HG02763 (cell line): ENCODE results near the gene DXO.

Experiments used
- ATAC-seq: cut with Tn5 transposase; IDR thresholded peaks from one replicate; pipeline ENCODE4 v1.9.1; 2021; ENCODE audit warnings: mild to moderate bottlenecking, moderate library complexity; ENCODE audit not compliant: unreplicated experiment

The DXO gene

DNA sequence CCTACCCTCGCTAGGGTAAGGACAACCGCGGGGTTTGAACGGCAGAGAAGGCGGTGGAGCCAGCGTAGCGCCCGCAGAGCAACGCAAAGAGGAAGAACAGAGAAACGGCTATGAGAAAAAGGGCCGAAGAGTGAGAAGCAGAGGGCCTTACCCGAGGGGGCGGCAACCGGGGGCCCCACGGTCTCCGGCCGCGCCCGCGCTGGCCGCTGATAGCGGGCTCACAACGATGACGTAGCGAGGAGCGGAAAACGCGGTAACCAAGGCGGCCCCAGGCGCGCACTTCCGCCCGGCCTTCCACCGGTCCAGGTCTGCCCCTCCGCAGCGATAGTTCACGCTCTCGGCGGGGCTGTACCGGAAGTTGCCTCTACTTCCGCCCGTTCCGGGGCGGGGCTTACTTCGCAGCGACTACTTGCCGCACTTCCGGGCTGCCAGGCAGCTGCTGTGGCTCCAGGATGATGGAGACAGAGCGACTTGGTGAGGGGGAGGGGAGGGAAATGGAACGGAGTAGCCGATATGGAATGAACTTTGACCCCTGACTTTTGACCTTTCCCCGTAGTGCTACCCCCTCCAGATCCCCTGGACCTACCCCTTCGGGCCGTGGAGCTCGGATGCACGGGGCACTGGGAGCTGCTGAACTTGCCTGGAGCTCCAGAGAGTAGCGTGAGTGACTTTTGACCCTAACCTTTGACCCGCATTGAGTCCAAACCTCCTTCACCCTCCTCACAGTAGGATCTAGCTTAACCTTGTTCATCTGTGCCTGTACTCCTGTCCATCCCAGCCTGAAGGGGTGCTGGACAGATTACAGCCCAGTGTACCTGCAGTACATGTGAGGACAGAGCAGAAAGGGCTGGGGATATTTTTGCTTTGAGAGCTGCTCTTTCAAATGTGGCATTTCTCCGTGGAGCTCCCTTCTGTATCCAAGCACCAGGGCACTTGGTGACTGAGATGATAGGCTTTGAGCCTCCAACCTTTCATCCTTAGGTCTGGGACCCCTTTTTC is 12.9 kb downstream of the DXO start, which contains the start of the genes NELFE and SKIC2:
Gene NELFE (minus strand): TSS at position 231 of the 999 bp plus-strand sequence. CDS start 525 bp downstream, outside the sequence.
Gene SKIC2 (plus strand): TSS at position 435 of the 999 bp plus-strand sequence. CDS start 18 bp downstream, at position 453.
- peak; percentile 98 for ATAC-seq

DNA sequence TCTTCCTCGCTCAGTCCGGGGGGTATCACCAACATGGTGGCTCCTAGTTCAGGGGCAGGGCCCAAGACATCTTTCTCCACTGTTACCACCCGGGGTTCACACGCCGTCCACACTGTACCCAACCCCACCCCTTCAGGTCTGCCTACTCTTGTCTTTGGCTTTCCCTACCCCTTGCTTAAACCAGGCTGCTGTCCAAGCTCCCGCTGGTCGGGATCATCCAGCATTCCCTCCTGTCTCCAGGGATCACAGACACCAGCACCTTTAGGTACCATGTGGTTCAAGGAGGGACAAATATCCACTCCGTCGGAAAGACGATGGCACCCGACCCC is 13.6 kb downstream of the DXO start:
- peak; percentile 2 for ATAC-seq

DNA sequence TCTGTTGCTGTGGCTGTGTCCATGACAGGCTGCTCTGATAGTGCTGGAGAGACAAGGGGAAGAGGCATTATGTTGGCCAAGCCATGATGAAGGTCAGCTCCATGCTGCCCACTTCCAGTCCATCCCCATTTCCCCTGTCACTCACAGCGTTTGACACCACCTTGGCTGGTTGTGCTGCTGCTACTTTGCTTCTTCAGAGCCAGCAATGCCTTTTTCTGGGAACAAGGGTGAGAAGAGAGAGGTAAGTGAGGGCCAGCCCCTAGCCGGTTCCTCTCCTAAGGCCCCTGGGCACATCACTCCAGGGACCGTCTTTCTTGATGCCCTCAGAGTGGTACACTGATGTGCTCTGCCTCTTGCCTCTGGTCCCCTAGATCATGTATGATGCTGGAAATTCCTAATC is 15.1 kb downstream of the DXO start:
- no peak for ATAC-seq

DNA sequence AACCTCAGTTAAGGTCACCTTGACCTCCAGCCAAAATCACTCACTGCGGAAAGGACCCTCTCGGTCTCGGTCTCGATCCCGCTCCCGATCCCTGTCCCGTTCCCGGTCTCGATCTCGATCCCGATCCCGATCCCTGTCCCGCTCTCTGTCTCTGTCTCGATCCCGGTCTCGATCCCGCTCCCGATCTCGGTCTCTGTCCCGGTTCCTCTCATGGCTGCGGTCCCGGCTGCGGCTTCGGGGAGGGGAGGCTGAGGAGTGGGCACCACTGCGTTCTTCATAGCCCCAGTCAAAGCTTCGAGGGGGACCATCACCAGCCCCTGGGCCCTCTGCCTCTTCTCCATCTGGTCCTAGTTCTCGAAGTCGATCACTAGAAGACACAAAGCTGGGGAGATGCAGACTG is 17.4 kb downstream of the DXO start:
- ATAC-seq: no peak

DNA sequence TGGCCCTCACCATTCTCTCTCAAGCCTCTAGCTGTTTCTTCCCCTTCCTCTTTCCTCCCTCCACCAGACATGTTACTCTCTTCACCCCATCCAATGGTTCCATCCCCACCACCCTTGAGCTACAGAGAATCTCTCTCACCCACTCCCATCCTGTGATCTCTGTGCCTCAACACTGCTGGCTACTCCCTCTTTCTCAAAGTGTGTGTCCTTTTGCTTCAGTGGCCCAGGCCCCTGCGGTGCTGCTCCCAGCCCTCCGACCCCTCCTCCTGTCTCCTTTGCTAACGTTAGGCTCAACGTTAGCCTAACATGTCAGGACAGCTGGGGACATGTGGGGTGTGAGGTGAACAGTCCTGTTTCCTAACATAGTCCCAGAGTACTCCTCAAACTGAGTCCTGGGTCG is 19.0 kb downstream of the DXO start:
- no peak for ATAC-seq

DNA sequence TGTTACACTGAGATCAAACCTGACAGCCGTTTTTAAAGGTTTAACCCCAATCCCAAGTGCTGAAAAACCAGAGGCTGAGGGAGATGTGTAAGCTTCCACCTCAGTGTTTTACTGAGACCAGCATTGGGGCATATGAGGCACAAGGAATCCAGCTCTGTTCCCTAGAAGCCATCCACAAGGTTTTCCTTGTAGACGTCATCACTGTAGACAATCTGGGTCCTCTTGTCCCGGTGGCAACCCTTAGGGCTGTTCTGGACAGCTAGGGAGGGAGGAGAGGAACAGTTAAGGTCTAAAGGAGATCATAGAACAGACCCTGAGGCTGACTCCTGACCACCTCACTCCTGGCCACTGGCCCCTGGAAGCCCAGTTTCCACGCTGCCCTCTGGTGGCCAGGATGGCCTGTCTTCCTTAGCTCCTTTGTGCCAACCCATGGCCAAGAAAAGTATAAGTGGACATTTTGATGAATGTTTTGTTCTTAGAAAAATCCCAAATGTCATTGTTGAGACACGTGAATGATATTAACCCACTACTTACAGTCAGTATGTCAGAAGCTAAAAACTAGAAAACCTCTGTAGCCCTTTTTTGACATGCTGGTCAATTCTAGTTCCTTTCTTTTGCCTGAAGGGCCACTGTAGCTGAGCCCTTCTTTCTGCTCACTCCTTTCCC is 19.7 kb downstream of the DXO start:
- no peak for ATAC-seq

DNA sequence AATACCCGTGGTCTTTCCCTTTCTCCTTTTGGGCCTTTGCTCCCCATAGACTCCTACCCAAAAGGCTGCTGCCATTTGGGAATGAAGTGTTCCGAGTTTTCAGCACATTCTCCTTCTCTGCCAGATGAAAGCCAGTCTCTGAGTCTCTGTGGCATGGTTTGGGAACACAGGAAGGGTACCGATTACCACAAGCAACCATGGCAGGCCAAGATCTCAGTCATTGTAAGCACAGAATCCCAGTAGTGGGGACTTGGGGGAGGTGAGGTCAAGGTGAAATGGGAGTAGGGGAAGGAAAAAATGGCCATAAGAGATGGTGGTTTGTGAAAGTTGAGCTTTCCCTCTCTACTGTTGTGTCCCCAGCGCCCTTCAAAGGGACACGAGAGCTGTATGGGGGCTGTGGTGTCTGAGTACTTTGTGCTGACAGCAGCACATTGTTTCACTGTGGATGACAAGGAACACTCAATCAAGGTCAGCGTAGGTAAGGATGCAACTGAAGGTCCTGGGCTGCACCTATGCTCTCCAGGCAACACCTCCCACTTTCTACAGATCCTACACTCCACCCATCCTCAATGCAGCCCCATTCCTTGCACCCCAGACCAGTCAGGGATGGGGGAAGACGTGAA is 21.9 kb downstream of the DXO start:
- no peak for ATAC-seq

DNA sequence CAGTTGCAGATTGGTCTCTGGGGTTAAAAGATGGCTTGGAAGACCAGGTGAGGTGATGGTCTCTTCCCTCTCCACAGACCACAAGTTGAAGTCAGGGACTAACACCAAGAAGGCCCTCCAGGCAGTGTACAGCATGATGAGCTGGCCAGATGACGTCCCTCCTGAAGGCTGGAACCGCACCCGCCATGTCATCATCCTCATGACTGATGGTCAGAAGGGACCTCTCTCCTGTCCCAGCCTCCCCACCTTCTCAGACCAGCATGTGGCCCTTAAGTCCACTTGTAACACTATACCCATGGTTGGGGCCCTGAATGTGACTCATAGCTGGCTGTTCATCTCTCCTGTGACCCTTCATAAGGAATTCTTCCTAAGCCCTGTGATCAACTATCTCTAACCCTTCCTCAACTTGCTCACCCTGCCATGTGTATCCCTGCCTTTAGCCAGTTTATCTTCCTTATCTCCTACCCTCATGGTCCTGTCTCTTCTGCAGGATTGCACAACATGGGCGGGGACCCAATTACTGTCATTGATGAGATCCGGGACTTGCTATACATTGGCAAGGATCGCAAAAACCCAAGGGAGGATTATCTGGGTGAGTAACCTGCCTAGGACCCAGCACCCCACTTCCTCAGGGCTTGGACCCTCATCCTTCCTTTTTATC is 23.1 kb downstream of the DXO start:
- no peak for ATAC-seq

DNA sequence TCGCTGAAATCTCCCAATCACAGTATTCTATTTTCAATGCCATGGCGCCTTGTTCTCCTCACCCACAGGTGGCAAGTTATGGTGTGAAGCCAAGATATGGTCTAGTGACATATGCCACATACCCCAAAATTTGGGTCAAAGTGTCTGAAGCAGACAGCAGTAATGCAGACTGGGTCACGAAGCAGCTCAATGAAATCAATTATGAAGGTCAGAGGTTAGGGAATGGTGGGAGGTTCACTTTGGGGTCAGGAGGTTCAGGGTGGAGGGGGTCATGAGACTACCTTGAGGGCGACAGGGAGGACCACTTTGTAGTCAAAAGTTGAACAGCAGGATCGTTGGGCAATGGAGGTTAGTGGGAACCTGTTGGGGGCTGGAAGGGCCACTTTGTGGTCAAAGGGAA is 23.6 kb downstream of the DXO start:
- no peak for ATAC-seq

DNA sequence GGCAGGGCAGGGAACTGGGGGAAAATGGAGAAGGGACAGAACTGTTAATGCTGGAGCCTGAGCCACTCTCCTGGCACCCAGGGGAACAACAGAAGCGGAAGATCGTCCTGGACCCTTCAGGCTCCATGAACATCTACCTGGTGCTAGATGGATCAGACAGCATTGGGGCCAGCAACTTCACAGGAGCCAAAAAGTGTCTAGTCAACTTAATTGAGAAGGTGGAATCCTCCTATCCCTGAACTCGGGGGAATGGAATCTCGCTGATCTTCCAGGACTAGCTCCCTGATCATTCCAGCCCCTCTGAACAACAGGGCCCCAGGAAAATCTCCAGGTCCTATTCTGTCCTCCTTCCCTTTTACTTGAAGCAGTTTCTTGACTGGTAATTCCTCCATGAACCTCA is 24.1 kb downstream of the DXO start:
- no peak for ATAC-seq

DNA sequence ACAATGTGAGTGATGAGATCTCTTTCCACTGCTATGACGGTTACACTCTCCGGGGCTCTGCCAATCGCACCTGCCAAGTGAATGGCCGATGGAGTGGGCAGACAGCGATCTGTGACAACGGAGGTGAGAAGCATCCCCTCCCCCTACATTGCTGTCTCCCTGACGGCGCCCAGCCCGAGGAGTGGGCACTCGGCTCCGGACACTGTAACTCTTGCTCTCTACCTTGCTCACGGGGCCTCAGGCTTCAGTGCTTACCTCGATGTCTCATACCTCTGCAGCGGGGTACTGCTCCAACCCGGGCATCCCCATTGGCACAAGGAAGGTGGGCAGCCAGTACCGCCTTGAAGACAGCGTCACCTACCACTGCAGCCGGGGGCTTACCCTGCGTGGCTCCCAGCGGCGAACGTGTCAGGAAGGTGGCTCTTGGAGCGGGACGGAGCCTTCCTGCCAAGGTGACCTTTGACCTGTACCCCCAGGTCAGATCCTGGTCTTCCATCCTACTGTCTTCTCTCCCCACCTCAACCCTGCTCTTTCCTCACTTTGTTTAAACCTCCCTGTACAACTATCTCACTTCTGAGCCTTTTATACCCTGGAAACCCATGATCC is 24.8 kb downstream of the DXO start:
- ATAC-seq: no peak

DNA sequence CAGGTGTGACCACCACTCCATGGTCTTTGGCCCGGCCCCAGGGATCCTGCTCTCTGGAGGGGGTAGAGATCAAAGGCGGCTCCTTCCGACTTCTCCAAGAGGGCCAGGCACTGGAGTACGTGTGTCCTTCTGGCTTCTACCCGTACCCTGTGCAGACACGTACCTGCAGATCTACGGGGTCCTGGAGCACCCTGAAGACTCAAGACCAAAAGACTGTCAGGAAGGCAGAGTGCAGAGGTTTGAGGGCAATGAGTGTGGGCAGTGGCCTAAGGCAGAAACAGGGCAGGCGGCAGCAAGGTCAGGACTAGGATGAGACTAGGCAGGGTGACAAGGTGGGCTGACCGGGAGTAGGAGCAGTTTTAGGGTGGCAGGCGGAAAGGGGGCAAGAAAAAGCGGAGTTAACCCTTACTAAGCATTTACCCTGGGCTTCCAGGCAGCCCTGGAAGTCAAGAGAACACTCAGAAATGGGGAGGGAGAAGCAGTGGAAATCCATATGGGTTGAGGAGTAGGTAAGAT is 25.5 kb downstream of the DXO start:
- no peak for ATAC-seq

DNA sequence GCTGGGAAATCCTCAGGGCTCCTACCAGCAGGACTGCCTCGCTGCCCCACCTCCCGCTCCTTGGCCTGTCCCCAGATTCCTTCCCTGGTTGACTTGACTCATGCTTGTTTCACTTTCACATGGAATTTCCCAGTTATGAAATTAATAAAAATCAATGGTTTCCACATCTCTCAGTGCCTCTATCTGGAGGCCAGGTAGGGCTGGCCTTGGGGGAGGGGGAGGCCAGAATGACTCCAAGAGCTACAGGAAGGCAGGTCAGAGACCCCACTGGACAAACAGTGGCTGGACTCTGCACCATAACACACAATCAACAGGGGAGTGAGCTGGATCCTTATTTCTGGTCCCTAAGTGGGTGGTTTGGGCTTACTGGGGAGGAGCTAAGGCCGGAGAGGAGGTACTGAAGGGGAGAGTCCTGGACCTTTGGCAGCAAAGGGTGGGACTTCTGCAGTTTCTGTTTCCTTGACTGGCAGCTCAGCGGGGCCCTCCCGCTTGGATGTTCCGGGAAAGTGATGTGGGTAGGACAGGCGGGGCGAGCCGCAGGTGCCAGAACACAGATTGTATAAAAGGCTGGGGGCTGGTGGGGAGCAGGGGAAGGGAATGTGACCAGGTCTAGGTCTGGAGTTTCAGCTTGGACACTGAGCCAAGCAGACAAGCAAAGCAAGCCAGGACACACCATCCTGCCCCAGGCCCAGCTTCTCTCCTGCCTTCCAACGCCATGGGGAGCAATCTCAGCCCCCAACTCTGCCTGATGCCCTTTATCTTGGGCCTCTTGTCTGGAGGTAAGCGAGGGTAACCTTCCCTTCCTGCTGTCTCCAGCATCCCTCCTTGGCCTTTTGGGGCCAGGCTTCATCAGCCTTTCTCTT is 26.2 kb downstream of the DXO start, which contains the start of gene CFB:
Gene CFB (plus strand): TSS at position 589 of the 863 bp plus-strand sequence. CDS start 127 bp downstream, at position 716.
- no peak for ATAC-seq

DNA sequence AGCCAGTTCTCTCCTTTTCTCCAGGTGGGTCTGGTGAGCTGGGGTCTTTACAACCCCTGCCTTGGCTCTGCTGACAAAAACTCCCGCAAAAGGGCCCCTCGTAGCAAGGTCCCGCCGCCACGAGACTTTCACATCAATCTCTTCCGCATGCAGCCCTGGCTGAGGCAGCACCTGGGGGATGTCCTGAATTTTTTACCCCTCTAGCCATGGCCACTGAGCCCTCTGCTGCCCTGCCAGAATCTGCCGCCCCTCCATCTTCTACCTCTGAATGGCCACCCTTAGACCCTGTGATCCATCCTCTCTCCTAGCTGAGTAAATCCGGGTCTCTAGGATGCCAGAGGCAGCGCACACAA is 26.8 kb downstream of the DXO start:
- ATAC-seq: no peak

DNA sequence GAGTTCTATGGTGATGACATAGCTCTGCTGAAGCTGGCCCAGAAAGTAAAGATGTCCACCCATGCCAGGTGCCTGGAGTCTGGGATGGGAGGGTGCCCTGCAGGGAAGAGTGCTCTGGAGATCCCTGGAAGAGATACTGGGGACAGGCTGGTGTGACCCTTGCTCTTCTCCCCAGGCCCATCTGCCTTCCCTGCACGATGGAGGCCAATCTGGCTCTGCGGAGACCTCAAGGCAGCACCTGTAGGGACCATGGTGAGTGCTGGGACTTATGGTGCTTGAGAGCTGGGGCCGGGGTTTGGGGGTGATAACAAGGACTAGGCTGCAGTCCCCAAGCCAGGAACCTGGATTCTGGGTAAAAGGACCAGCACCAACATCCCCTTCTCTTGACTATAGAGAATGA is 28.2 kb downstream of the DXO start:
- ATAC-seq: no peak

DNA sequence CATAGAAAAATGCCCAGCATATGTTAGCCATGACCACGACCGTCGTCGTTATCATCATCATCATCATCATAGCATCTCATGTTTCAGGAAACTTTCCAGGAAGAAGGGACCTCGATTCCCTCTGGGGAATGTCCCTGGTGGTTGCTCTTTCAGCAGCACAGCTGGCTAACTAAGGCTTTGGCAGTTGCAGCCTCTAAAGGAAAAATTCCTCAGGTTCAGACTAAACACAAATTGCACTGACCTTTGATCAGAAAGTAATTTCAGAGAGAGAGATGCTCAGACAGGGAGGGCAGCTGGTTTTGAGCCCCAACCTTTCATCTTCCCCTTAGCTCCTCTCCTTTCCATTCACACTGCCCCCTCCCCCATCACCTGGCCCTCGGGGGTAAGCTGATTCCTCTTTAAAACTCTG is 31.7 kb downstream of the DXO start:
- no peak for ATAC-seq

DNA sequence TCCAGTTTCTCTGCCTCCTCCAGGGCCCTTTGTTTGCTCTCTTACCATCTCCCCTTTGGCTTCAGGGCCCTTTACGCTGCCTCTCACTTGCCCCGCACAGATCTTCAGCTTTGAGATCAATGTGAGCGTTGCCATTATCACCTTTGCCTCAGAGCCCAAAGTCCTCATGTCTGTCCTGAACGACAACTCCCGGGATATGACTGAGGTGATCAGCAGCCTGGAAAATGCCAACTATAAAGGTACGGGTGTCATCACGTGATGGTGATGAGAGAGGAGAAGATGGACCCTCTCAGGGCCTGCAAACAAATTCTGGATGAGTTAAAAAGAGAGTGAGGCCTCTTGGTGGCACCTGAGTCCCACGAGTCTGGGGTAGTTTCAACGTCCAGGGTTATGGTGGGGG is 36.1 kb downstream of the DXO start:
- ATAC-seq: no peak

DNA sequence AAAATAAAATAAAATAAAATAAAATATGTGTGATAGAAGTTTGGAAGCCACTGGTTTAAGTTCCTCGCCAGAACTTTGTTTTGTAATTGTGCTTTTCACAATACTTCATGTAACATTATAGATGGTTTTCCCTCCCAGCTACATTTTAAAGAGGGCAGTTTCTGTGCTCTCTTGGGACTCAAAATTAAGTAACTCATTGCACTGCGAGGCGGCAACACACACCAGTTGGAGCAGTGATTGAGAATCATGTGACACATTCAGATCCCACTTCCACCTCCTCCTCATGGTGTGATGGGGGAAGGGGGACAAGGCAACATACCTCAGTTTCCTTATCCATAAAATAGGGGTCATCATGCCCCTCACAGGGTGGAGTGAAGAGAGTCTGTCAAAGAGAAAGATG is 36.9 kb downstream of the DXO start:
- ATAC-seq: no peak

DNA sequence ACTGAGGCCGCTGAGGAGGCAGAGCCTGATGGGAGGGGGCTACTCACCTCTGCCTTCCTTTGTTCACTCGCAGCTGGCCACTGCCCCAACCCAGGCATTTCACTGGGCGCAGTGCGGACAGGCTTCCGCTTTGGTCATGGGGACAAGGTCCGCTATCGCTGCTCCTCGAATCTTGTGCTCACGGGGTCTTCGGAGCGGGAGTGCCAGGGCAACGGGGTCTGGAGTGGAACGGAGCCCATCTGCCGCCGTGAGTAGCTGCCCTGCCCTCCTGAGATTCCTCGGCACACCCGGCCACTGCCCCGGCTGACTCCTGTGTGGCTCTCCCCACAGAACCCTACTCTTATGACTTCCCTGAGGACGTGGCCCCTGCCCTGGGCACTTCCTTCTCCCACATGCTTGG is 38.4 kb downstream of the DXO start:
- no peak for ATAC-seq
